NCI-H526 (cell line): ENCODE results near the gene PDLIM7.
"Not testable (repeated sequence)": the region's sequence is repeated elsewhere in the genome, so short reads cannot be mapped to it uniquely, and the experiment has no call there.

Source experiments
- DNase-seq, 2 experiments: peaks; one replicate each; lab custom pipeline; 2025; lab: John Stamatoyannopoulos, UW

Gene PDLIM7, protein sequence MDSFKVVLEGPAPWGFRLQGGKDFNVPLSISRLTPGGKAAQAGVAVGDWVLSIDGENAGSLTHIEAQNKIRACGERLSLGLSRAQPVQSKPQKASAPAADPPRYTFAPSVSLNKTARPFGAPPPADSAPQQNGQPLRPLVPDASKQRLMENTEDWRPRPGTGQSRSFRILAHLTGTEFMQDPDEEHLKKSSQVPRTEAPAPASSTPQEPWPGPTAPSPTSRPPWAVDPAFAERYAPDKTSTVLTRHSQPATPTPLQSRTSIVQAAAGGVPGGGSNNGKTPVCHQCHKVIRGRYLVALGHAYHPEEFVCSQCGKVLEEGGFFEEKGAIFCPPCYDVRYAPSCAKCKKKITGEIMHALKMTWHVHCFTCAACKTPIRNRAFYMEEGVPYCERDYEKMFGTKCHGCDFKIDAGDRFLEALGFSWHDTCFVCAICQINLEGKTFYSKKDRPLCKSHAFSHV

DNA sequence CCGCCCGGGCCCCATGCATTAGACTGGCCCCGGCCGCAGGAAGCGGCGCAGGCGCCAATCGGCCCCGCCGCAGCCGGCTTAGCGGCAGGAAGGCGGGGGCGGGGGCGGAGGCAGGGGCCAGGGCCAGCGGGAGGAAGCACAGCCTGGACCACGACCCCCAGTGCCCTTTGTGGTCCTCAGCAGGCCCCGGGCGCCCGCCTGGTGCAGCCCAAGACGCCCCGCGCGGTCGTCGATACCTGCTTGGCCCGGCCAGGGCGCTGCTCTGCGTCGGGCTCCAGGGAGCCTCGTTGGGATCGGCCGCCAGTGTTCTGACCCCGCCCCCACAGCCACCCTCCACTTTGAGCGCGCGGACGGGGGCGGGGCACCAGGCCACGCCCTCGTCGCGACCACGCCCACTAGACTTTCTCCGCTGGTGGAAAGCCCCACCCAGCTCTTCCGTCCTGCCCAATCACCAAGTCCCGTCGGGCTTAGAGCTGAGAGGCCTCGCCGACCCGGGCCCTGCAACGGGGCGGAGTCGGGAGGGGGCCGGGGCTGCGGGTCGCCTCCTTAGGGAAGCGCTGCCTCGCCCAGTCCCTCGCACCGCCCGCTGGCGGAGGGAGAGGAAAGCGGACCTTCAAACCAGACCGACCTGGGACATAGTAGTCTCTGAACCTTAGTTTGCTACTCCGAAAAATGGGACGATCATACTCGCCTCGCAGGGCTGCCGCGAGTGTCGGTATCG lies at the start of gene PDLIM7:
Gene PDLIM7 (minus strand): TSS at position 313 of the 721 bp plus-strand sequence. CDS start 1,092 bp downstream, outside the sequence.
- DNase-seq = peak; percentile 81 to 93

DNA sequence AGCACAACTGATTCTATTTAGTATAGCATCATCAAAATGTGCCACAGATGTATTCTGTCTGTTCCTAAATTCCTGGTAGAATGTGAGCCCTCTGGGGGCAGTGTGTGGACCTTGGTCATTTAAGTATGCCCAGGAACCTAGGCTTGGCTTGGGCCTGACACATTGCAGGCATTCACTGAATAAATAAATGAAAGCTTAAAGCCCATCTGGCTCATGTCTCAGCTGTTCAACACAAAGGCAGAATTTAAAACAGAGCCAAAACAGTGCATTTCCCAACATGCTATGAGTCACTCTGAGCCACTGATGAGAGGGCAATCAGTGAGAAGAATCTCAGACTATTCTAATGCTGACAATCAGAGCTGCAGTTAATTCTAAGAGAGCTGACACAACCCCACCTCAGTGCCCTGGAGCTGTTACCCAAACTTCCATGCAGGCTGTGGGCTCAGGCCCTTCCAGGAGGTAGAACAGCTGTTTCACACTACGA lies 48.9 kb upstream of the PDLIM7 start:
- no peak for DNase-seq

DNA sequence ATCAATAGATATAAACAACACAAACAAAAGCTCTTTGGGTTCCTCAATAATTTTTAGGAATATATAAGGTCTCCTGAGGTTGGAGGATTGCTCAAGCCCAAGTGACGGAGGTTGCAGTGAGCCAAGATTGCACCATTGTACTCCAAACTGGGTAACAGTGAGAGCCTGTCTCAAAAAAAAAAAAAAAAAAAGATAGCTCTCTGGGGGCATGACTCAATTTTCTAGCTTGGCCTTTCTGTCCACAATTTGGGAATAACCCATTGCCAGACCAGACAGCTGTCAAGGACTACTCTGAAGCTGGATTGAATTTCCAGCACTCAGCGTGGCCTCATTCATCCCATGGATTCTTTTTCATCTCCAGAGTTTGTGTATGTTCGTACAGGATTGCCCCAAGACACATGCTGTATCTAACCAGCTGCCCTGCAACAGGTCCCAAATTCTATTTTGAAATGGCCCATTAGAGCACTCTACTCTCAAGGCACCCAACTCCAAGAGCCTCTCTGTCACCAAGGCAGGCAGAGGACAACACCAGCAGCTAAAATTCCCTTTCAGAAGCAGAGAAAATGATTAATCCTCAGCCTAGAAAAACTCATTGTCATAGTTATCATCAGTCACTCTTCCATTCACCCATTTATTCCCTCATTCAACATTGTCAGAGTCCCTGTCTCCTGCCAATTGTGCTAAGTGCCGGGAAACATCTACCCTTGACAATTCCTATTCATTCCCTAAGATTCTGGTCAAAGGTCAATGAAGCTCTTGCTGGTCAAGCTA lies 48.3 kb upstream of the PDLIM7 start:
- no peak for DNase-seq

DNA sequence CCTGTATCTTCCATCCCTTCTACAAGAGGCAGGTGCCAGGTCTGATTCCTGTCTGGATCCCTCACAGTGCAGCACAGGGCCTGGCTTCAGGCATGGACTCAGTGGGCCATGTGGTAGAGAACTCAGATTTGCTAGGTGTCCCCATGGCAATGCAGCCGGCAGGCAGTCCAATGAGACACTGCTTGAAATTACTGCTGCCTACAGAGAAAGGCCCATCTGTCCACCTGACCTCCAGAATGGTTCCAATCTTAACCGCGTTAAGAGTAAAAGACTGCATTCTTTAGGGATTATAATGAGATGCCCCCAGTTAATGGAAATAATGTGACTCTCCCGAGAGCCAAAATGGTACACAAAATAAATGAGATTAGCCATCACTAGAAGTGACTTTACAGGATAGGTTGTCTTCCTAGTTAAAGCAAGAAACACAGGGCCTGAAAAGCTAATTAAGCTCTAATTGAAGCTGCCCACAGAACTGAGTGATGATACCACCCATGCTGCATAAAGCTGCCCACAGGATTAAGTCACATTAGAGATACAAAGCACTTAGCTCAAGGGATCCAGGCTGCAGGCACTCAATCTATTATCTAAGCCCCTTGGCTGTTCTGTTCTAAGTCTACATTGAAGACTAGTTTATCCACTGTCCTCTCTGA lies 45.5 kb upstream of the PDLIM7 start:
- DNase-seq = no peak

DNA sequence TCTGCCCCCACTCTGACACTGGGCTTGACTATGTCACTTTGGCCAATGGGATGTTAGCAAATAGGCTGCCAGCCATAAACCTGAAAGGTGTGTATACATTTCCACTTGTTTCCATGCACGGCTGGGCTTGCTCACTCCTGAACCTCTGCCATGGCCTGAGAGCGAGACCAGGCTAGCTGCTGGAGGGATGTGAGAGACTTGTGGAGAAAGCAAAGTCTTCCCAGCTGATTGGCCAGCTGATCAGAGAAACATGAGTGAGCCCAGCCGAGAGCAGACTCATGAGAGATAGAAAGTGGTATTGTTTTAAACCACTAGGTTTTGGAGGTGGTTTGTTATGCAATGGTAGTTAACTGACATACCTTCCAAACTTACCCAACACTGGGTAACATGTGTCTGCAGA lies 43.0 kb upstream of the PDLIM7 start:
- no peak for DNase-seq

DNA sequence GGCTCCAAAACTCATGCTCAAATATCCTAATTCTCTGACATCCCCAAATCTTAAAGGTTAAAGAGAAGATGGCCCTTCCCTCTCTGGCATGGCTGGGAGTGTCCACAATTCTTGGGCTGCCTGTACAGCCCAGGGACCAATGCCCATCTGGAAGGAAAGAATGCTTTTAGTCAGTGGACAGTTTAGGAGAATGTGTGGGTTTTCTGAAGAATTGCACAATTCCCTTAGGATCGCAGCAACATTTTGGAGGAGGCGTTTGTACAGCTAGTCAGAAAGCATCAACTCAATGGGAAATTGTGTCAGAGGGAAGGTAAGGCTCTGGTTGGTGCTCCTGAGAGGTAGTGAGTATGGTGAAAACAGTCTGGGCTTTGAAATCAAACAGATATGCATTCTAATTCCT lies 42.0 kb upstream of the PDLIM7 start:
- DNase-seq = no peak

DNA sequence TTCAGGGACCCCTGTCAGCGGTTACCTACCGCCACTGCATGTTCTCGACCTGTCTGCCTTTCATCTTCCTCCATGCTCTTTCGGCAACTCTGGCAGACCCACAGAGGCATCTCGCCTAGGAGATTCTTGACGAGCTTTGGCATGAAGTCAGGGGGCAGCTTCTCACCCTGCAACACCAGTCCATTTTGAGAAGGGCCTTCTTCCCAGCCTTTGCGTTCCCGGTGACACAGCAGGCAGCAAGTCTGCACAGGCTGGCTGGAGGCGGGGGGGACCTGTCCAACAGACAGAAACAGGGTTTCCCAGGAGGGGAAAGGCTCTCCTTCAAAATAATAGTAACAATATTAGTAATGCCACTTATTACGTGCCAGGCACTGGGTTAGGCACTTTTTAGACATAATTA lies 41.5 kb upstream of the PDLIM7 start:
- no peak for DNase-seq

DNA sequence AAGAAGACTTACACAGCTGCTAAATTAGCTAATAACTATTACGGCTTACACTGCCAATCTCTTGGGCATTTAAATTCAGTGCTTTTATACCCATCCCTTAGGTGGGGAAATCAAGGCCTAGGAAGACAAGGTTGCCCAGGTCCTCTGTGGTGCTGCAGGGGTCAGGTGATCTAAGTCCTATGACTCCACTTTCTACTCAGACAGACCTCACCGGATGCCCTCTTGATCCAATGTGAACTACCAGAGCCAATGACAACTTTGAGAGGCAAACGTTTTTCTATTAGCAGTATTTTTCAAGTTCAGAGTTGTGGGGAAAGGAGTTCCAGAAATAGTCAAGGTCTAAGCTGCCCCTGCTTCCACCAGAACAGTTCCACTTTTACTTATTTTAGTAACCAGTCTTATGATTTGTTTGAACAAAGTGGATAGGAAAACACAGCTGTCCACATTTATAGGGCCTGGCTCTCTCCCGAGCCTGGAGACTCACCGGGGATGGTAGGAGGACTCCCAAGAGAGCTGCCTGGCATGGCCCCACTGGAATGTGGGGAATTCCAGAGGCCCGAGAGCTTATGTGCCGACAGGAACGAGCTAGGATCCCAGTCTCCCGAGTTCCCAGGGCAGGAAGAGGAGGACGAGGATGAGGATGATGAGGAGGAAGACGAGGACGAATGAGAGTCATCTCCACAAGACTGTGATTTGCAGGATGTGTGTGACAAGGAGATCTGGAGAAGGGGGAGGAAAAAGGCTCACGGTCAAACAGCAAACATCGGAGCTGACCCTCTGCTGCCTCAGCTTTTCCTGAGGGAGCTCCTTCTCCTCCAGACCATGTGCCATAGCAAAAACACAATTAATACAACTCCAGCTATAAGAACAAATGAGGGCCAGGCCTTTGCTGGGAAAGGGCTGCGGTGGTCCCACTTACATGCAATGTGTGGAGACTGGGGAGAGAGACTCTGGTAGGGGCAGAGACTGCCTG lies 40.3 kb upstream of the PDLIM7 start:
- DNase-seq = no peak

DNA sequence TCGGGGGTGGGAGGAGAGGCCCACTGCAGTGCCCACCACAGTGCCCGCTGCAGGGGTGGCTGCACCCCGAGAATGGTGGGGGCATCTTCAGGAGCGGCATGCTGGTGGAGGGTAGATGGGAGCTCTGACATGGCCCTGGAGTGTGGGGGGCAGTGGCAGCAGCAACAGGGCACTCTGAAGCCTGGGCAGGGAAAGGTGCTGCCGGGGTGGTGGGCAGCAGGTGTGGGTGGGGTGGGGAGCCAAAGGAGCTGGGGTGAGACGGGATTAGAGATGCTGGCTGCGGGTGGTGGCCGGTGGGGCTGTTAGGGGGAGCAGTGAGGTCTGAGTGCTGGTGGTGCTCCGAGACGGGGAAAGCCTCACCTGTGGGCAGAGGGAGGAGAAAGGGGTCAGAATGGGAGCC lies 39.0 kb upstream of the PDLIM7 start:
- DNase-seq = no peak

DNA sequence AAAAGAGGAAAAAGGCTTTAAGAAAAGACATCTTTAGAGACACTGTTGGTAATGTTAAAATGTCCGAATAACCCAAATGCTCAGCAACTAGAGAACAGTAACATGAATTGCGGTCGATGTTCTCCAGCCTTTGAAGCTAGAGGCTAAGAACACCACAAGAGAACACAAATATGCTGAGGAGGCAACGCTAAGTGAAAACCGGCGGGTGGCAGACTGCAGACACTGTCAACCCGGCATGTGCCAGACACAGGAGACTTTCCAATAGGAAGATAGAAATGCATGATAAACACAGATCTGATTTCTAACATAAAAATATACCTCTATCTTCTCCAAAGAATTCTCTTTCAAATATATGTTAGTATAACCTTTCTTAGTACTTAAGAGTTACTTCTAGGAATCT lies 37.7 kb upstream of the PDLIM7 start:
- no peak for DNase-seq

DNA sequence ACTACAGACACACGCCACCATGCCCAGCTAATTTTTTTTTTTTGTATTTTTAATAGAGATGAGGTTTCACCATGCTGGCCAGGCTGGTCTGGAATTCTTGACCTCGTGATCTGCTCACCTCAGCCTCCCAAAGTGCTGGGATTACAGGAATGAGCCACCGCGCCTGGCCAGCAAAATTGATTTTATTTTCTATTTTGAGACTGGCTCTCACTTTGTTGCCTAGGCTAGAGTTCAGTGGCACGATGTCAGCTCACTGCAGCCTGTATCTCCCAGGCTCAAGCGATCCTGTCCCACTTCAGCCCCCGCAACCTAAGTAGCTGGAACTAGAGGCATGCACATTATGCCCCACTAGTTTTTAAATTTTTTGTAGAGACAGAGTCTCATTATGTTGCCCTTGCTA lies 37.0 kb upstream of the PDLIM7 start:
- not testable (repeated sequence) for DNase-seq

DNA sequence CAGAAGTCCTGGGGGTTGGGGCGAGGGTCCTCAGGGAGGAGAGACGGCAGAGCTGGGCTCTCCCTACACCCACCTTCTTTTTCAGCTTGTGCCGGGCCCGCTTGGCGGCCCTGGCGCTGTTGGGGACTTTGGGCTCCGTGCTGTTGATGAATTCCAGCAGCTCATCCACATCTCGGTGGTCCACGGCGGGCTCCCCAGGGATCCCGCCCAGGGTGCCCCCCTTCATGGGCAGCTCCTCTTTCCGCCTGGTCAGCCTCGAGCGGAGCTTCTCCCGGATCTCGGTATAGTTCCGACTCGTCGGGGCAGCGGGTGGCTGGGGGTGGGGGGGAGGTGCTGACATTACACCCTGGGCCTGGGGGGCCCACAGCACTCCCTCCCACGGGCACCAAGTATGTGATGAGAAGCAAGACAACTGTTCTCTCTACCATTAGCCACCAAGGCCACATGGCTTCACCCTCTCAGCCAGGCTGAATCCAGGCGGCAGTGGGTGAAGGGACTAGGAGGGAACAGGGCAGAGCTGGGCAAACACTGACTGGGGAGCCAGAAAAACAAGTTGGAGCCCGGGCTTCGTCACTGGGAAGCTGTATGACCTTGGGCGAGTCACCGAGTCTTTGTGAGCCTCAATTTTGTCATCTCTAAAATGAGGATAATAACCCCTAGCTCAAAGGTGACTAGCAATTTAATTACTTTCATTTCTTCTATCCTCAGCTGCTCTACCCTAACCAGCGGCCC lies 34.0 kb upstream of the PDLIM7 start:
- DNase-seq = no peak

DNA sequence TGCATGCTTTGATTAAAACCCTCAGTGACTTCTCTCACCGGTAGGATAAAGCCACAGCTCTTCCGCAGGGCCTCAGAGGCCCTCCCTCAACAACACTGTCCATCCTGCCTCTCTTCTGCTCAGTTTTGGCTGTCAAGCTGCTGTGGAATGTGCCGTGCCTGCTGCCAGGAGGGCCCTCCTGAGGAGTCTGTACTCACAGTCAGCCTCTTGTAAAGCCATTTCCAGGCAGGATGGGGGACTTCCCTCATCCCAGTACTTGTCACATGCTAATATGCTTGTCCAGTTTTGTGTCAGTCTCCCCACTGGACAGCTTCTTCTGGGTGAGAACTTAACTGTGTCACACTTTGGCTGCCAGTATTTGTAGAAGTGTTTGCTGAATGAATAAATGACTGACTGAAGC lies 33.2 kb upstream of the PDLIM7 start:
- DNase-seq = no peak

DNA sequence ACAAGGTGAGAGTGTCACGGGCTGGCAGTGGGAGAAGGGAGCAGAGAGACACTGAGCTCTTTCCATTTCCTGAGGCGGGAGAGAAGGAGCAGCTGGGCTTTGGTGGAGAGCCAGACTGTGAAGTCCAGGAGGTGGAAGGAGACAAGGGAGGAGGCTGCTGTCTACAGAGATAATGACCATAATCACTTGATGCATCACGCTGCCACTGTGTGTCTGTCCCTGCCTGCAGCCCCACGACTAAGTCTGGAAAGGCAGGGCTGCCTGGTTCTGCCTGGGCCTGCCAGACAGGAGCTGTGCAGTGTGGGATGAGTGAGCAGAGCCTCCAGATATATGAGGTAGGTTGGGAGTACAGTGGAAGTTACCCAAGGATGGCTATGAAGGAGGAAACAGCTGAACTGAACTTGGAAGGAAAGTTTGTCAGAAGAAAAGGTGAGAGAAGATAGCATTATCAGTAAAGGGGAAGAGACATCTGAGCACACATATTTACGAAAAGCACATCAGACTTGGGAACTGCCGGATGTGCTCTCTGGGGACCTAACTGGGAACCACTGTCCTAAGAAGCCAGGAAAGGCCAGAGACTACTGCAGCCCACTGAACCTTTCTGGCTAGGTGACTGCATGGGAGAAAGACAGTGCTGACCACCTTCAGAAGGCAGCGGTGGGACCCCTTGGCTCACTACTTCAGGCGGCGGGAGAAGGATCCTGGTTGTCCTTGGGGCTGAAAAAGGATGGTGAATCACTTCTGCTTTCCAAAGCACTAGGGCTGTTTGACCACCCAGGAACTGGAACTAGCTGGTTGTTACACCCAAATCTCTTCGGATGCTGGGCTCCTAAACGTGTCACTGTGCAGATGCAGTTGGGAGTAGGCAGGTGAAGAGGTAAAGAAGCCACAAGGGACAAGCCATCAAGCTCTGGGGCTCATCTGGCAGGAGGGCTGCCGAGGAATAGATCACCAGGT lies 32.1 kb upstream of the PDLIM7 start:
- DNase-seq = no peak

DNA sequence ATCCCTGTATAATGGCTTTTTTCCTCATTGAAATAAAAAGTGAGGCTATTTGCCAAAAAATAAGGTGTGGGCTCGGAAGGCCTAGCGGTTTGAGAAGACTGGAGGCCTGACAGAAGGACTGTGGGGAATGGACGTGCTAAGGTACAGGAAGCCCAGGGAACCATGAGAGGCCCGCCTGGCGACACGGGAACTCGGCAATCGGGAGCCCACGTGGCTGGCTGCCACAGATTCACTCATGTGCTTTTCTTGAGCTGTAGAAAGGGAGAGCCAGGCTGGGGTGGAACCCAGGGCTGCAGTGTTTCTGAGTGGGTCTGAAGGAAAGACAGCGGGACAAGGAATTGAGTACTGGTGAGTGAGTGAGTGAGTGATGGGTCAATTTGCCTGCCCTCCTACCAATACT lies 31.2 kb upstream of the PDLIM7 start:
- DNase-seq = no peak

DNA sequence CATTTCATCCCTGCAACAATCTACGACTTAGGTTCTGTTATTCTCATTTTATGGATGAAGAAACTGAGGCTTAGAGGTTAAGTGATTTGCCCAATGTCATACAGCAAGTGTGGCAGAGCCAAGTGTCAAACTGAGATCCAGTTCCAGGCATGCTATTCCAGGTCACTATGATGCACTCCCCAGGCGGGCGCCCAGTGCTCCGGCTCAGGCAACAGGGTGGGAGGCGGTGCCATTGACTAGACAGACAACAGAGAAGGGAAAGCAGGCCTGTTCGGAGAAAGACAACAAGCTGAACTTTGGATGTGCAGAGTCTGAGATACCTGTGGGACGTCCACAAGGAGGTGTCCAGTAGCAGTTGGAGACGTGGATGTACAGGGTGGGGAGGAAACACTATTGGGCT lies 30.2 kb upstream of the PDLIM7 start:
- DNase-seq = no peak

DNA sequence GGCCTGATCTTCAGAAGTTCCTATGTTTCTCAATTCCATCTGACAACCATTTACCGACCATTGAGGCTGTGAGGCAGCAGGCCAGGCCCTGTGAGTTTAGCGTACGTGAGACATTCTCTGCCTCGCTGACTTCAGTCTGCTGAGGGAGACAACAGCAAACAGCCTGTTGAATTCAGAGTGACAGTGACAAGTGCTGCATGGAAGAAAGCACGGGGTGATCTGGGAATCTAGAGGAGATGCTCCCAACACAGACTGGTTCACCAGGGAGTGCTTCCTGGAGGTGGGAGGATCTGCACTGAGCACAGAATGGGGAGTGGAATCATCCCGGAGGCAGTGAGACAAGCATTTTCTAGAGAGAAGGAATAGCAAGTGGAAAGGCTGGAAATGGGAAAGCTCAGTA lies 29.4 kb upstream of the PDLIM7 start:
- no peak for DNase-seq

DNA sequence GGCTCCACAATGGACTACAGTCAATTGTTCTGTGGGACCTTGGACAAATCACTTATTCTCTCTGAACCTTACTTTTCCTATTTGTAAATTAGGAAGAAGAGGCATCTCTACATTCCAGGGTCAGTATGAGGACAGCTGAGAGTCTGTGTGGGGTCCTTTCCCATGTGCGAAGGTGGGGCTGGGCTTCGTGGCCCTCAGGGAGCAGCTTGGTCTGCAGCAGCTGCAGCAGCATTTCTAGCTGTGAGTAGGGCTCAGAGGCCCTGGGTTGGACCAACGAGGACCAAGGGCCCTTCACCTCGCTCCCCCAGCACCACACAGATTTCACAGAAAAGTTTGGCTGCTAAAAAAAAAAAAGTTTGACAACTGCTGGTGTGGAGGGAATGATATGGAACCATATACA lies 28.8 kb upstream of the PDLIM7 start:
- DNase-seq = no peak
